ENCODE results near the gene LCA5L.
"Not testable (repeated sequence)": the region's sequence is repeated elsewhere in the genome, so short reads cannot be mapped to it uniquely, and the experiment has no call there.

The LCA5L gene

DNA sequence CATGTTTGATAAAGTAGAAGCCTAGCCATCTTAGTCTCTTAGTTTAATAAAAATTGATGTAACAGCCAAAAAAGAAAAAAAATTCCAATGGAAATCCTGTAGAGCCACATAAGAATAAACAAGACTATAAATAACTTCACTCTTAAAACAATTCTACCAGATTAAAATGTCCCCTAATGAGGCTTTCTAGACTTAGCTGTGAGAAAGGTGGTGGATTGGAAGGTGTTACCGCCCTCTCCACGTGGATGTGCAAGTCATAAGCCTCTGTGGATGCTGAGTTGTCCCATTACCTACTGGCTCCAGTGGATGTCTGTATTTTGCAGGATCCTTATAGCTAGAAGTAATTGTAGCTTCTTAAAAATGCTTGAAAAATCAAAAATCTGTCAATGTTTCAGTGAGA, 14.6 kb downstream of the LCA5L start:
- no CpG with 5 or more reads among the region's 2 CpGs for WGBS (ENCODE audit: extremely low coverage, insufficient coverage, low lambda C conversion rate)
- no peak overlapping the region for H3K56ac ChIP-seq (ENCODE audit: low read length)
- H3K4me3 ChIP-seq (ENCODE audit: low read length): no peak overlapping the region
- H3K18ac ChIP-seq (ENCODE audit: low read length): no peak overlapping the region
- no peak overlapping the region for H2BK15ac ChIP-seq (replicated peaks; ENCODE audit: low read depth)
- no peak for DNase-seq
- no peaks in the 10 kb centered on the region for H3K79me1 ChIP-seq (ENCODE audit: low read length)
- H3K27me3 ChIP-seq (ENCODE audit: insufficient read depth, low read length, poor library complexity): no peaks in the 10 kb centered on the region
- H3K9ac ChIP-seq (ENCODE audit: low read length): no peak overlapping the region
- H3K4me2 ChIP-seq (ENCODE audit: low read length): no peak overlapping the region
- H4K5ac ChIP-seq (ENCODE audit: low read length): no peak overlapping the region
- no peaks in the 10 kb centered on the region for H3K36me3 ChIP-seq (ENCODE audit: control insufficient read depth, insufficient read depth, low read length)
- H3K23ac ChIP-seq (ENCODE audit: low read length): no peak overlapping the region
- no peak overlapping the region for H2BK5ac ChIP-seq (ENCODE audit: low read length)
- H3K4me1 ChIP-seq (ENCODE audit: control insufficient read depth, low read depth, low read length): peaks cover 6% of the 10 kb centered on the region
- no peak overlapping the region for H2BK120ac ChIP-seq (ENCODE audit: low read depth, low read length)
- H2AK5ac ChIP-seq (ENCODE audit: low read length): no peak overlapping the region
- no peaks in the 10 kb centered on the region for H3K79me2 ChIP-seq (ENCODE audit: control insufficient read depth, insufficient read depth, low read length)
- H3K4ac ChIP-seq (ENCODE audit: low read depth, low read length): no peak overlapping the region
- H4K8ac ChIP-seq (ENCODE audit: low read depth, low read length): no peak overlapping the region
- H3K27ac ChIP-seq (ENCODE audit: low read depth, low read length): peak overlapping the region; percentile 34

DNA sequence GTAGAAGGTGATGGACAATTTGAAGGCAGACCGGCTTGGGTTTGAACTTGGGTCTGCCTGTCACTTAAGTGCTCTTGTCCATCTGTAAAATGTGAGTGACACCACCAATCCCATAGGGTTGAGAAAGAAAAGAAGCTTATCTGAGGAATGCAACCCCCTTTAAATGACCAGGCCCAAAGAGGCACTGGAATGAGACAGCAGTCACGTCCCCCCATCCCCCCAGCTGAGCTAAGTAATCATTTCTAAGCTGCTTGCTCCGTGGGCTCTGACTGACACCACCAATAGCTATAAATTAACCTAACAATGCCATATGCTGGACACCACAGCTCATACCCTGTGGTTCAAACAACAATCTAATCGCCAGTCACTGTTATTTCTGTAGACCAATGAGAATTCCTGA, 15.1 kb downstream of the LCA5L start:
- peak overlapping the region; percentile 42 for H3K27ac ChIP-seq (ENCODE audit: low read depth, low read length)
- H3K4me3 ChIP-seq (ENCODE audit: low read length): no peak overlapping the region

DNA sequence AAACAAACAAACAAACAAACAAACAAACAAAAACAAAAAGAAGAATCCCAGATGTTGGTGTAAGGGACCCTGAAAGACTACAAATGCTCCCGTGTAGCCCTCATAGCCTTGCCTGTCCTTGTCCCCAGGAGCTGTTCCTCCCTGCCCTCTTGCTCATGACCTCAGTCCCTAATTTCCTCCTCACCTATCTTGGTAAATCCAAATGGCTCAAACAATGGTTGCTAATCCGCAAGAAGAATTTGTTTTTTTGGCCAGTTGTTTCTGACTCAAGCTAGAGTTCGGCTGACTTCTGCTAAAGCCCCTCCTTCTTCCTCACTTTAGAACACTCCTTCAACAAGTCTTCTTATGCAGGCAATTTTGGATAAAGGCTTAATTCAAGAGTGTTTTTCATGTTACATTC, 15.6 kb downstream of the LCA5L start:
- Histone ChIP-seq H3K18ac (ENCODE audit: low read length) (no peak overlapping the region), H3K56ac (ENCODE audit: low read length) (peak overlapping the region; percentile 8), H3K27ac (ENCODE audit: low read depth, low read length) (peak overlapping the region; percentile 42), H4K5ac (ENCODE audit: low read length) (no peak overlapping the region), H3K23ac (ENCODE audit: low read length) (no peak overlapping the region), H3K4me2 (ENCODE audit: low read length) (no peak overlapping the region), H2BK15ac (replicated peaks; ENCODE audit: low read depth) (no peak overlapping the region), H3K4me3 (ENCODE audit: low read length) (no peak overlapping the region), H2BK5ac (ENCODE audit: low read length) (no peak overlapping the region), H3K36me3 (ENCODE audit: control insufficient read depth, insufficient read depth, low read length) (no peaks in the 10 kb centered on the region), H3K4ac (ENCODE audit: low read depth, low read length) (no peak overlapping the region), H2BK120ac (ENCODE audit: low read depth, low read length) (no peak overlapping the region), H3K9ac (ENCODE audit: low read length) (no peak overlapping the region), H3K79me2 (ENCODE audit: control insufficient read depth, insufficient read depth, low read length) (no peaks in the 10 kb centered on the region), H3K79me1 (ENCODE audit: low read length) (no peaks in the 10 kb centered on the region), H4K8ac (ENCODE audit: low read depth, low read length) (no peak overlapping the region), H3K27me3 (ENCODE audit: insufficient read depth, low read length, poor library complexity) (no peaks in the 10 kb centered on the region), H2AK5ac (ENCODE audit: low read length) (no peak overlapping the region), H3K4me1 (ENCODE audit: control insufficient read depth, low read depth, low read length) (peaks cover 6% of the 10 kb centered on the region)
- peak; percentile 77 for DNase-seq
- WGBS (ENCODE audit: extremely low coverage, insufficient coverage, low lambda C conversion rate): no CpG with 5 or more reads among the region's 3 CpGs

More for the DNA sequence above, 15.1 kb downstream of the LCA5L start:
- no peak overlapping the region for H2AK5ac ChIP-seq (ENCODE audit: low read length)
- H2BK120ac ChIP-seq (ENCODE audit: low read depth, low read length): no peak overlapping the region
- no peak overlapping the region for H4K5ac ChIP-seq (ENCODE audit: low read length)
- no peaks in the 10 kb centered on the region for H3K27me3 ChIP-seq (ENCODE audit: insufficient read depth, low read length, poor library complexity)
- H2BK5ac ChIP-seq (ENCODE audit: low read length): no peak overlapping the region
- H3K4me2 ChIP-seq (ENCODE audit: low read length): no peak overlapping the region
- WGBS (ENCODE audit: extremely low coverage, insufficient coverage, low lambda C conversion rate): no CpG with 5 or more reads among the region's 4 CpGs
- no peak overlapping the region for H3K4ac ChIP-seq (ENCODE audit: low read depth, low read length)
- H3K36me3 ChIP-seq (ENCODE audit: control insufficient read depth, insufficient read depth, low read length): no peaks in the 10 kb centered on the region
- no peak overlapping the region for H3K9ac ChIP-seq (ENCODE audit: low read length)
- no peaks in the 10 kb centered on the region for H3K79me1 ChIP-seq (ENCODE audit: low read length)
- H4K8ac ChIP-seq (ENCODE audit: low read depth, low read length): no peak overlapping the region
- DNase-seq: peak; percentile 81
- H2BK15ac ChIP-seq (replicated peaks; ENCODE audit: low read depth): no peak overlapping the region
- no peaks in the 10 kb centered on the region for H3K79me2 ChIP-seq (ENCODE audit: control insufficient read depth, insufficient read depth, low read length)
- H3K23ac ChIP-seq (ENCODE audit: low read length): no peak overlapping the region
- H3K4me1 ChIP-seq (ENCODE audit: control insufficient read depth, low read depth, low read length): peaks cover 6% of the 10 kb centered on the region
- no peak overlapping the region for H3K18ac ChIP-seq (ENCODE audit: low read length)
- H3K56ac ChIP-seq (ENCODE audit: low read length): peak overlapping the region; percentile 8

DNA sequence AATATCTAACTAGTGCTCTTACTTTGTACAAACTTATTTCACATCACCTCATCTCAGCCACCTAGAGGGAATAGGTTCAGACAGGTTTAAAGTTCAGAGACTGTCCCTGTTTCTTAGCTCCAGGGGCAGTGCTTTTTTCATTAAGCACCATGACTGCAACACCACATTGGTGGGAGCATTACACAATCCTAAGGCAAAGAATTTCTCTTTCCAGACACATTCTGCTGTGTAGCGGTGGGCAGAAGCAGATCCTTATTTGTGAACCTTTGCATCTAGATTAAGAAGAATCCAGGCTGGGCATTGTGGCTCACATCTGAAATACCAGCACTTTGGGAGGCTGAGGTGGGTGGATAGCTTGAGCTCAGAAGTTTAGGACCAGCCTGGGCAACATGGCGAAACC, 16.1 kb downstream of the LCA5L start:
- Histone ChIP-seq H2BK5ac (ENCODE audit: low read length) (no peak overlapping the region), H3K18ac (ENCODE audit: low read length) (no peak overlapping the region), H4K5ac (ENCODE audit: low read length) (no peak overlapping the region), H3K4ac (ENCODE audit: low read depth, low read length) (no peak overlapping the region), H3K4me1 (ENCODE audit: control insufficient read depth, low read depth, low read length) (peaks cover 6% of the 10 kb centered on the region), H3K4me2 (ENCODE audit: low read length) (no peak overlapping the region), H2AK5ac (ENCODE audit: low read length) (no peak overlapping the region), H2BK120ac (ENCODE audit: low read depth, low read length) (no peak overlapping the region), H4K8ac (ENCODE audit: low read depth, low read length) (no peak overlapping the region), H3K56ac (ENCODE audit: low read length) (no peak overlapping the region), H3K9ac (ENCODE audit: low read length) (no peak overlapping the region), H3K79me2 (ENCODE audit: control insufficient read depth, insufficient read depth, low read length) (no peaks in the 10 kb centered on the region), H3K27me3 (ENCODE audit: insufficient read depth, low read length, poor library complexity) (no peaks in the 10 kb centered on the region), H2BK15ac (replicated peaks; ENCODE audit: low read depth) (no peak overlapping the region), H3K4me3 (ENCODE audit: low read length) (no peak overlapping the region), H3K23ac (ENCODE audit: low read length) (no peak overlapping the region), H3K27ac (ENCODE audit: low read depth, low read length) (peak overlapping the region; percentile 42), H3K79me1 (ENCODE audit: low read length) (no peaks in the 10 kb centered on the region), H3K36me3 (ENCODE audit: control insufficient read depth, insufficient read depth, low read length) (no peaks in the 10 kb centered on the region)
- no CpG with 5 or more reads among the region's 2 CpGs for WGBS (ENCODE audit: extremely low coverage, insufficient coverage, low lambda C conversion rate)
- DNase-seq: no peak

DNA sequence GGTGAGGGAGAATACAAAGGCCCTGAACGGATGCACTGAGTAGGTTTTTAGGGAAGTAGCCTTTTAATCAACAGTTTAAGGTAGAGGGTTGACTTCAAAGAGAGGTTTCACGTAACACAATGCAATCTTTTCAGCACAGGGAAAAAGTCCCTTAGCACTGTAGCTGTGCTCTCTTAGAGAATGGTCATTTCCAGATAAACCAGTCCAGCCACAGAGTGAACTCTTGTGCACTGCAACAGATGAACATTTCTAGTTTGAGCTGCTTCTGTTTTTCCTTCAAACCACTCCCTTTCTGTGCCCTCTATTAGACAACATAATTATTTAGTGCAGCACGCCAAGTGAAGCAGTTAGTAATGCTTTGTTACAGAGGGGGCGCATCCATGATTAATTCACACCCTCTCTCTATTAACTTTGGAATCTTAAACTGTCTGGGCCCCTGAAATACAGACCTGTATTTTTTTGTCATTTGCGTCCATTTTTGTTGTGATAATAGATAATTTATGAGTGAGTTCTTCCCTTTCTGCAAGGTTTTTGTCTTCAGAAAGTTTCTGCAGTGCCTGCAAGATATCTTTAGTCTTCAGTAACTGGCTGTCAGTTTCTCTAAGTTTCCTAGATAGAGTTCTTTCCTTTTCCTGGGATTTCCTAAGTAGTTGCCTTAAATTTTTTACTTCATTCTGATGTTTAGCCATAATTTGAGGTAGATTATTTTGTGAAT, 22.9 kb downstream of the LCA5L start:
- no peaks in the 10 kb centered on the region for H3K79me1 ChIP-seq (ENCODE audit: low read length)
- no peaks in the 10 kb centered on the region for H3K36me3 ChIP-seq (ENCODE audit: control insufficient read depth, insufficient read depth, low read length)
- no peaks in the 10 kb centered on the region for H3K4me1 ChIP-seq (ENCODE audit: control insufficient read depth, low read depth, low read length)
- no peak overlapping the region for H3K23ac ChIP-seq (ENCODE audit: low read length)
- H2BK15ac ChIP-seq (replicated peaks; ENCODE audit: low read depth): no peak overlapping the region
- no peaks in the 10 kb centered on the region for H3K27me3 ChIP-seq (ENCODE audit: insufficient read depth, low read length, poor library complexity)
- H3K4ac ChIP-seq (ENCODE audit: low read depth, low read length): no peak overlapping the region
- H3K79me2 ChIP-seq (ENCODE audit: control insufficient read depth, insufficient read depth, low read length): no peaks in the 10 kb centered on the region
- no peak overlapping the region for H3K4me2 ChIP-seq (ENCODE audit: low read length)
- H4K8ac ChIP-seq (ENCODE audit: low read depth, low read length): no peak overlapping the region
- H3K56ac ChIP-seq (ENCODE audit: low read length): no peak overlapping the region
- no peak overlapping the region for H2AK5ac ChIP-seq (ENCODE audit: low read length)
- H3K9ac ChIP-seq (ENCODE audit: low read length): no peak overlapping the region
- H4K5ac ChIP-seq (ENCODE audit: low read length): no peak overlapping the region
- no CpG with 5 or more reads among the region's 5 CpGs for WGBS (ENCODE audit: extremely low coverage, insufficient coverage, low lambda C conversion rate)
- H3K18ac ChIP-seq (ENCODE audit: low read length): no peak overlapping the region
- H2BK5ac ChIP-seq (ENCODE audit: low read length): no peak overlapping the region
- no peak overlapping the region for H3K27ac ChIP-seq (ENCODE audit: low read depth, low read length)
- no peak overlapping the region for H2BK120ac ChIP-seq (ENCODE audit: low read depth, low read length)
- DNase-seq: peak; percentile 11
- no peak overlapping the region for H3K4me3 ChIP-seq (ENCODE audit: low read length)

DNA sequence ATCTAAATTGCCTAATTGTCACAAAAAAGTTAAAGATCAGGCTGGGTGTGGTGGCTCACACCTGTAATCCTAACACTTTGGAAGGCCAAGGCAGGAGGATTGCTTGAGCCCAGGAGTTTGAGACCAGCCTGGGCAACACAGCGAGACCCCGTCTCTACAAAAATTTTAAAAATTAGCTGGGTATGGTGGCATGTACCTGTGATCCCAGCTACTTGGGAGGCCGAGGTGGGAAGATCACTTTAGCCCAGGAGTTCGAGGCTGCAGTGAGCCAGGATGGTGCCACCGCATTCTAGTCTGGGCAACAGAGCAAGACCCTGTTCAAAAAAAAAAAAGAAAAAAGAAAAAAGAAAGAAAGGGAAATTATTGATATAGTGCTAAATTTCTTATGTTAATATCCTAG, 26.4 kb downstream of the LCA5L start:
- no CpG with 5 or more reads among the region's 5 CpGs for WGBS (ENCODE audit: extremely low coverage, insufficient coverage, low lambda C conversion rate)
- not testable (repeated sequence) for H3K27me3 ChIP-seq (ENCODE audit: insufficient read depth, low read length, poor library complexity); H4K8ac ChIP-seq (ENCODE audit: low read depth, low read length); H3K4me1 ChIP-seq (ENCODE audit: control insufficient read depth, low read depth, low read length); H3K56ac ChIP-seq (ENCODE audit: low read length); H3K36me3 ChIP-seq (ENCODE audit: control insufficient read depth, insufficient read depth, low read length); H3K4me3 ChIP-seq (ENCODE audit: low read length); H3K4me2 ChIP-seq (ENCODE audit: low read length); H2BK120ac ChIP-seq (ENCODE audit: low read depth, low read length); H2AK5ac ChIP-seq (ENCODE audit: low read length); H3K27ac ChIP-seq (ENCODE audit: low read depth, low read length); DNase-seq; H3K23ac ChIP-seq (ENCODE audit: low read length); H3K79me1 ChIP-seq (ENCODE audit: low read length); H3K9ac ChIP-seq (ENCODE audit: low read length); H3K18ac ChIP-seq (ENCODE audit: low read length); H3K4ac ChIP-seq (ENCODE audit: low read depth, low read length); H3K79me2 ChIP-seq (ENCODE audit: control insufficient read depth, insufficient read depth, low read length); H2BK15ac ChIP-seq (replicated peaks; ENCODE audit: low read depth); H4K5ac ChIP-seq (ENCODE audit: low read length); H2BK5ac ChIP-seq (ENCODE audit: low read length)

Data from mesendoderm (in vitro differentiated cells).